ENCODE data around the gene MRPL24. TPM values are rescaled to one million over a fixed set of nuclear protein-coding genes. Genes with fewer than 3 reads are reported as not detected.
A peak's percentile ranks its signal among the peaks of the same experiment; 100 is the strongest.
"Not testable (repeated sequence)": the region's sequence is repeated elsewhere in the genome, so short reads cannot be mapped to it uniquely, and the experiment has no call there.

MRPL24 gene
- total RNA-seq, 1 experiment from 2014 or later = 70.0 TPM

- H3K27me3 ChIP-seq (replicated peaks) = no peaks in the 10 kb centered on the region
- no peaks in the 10 kb centered on the region for H3K9me3 ChIP-seq (replicated peaks)
- DNase-seq (ENCODE audit: low read depth in 1 of 2, low spot score in 2 of 2) = peak; percentile 33 to 50
- H3K36me3 ChIP-seq = peaks cover 35% of the 10 kb centered on the region
- peak overlapping the region; percentile 62 for H3K4me3 ChIP-seq
- H3K27ac ChIP-seq = peak overlapping the region; percentile 49
- peaks cover 20% of the 10 kb centered on the region for H3K4me1 ChIP-seq (replicated peaks)
Observed at GRCh38 chr1:156767879-156768604, 27.2 kb upstream of the MRPL24 start.

- Histone ChIP-seq H3K9me3 (replicated peaks) (no peaks in the 10 kb centered on the region), H3K27ac (peak within 1 kb of the TSS; percentile 49), H3K27me3 (replicated peaks) (no peaks in the 10 kb centered on the region), H3K36me3 (peaks cover 28% of the 10 kb centered on the region), H3K4me3 (peak within 1 kb of the TSS; percentile 62), H3K4me1 (replicated peaks) (peaks cover 20% of the 10 kb centered on the region)
- peak; percentile 99 for DNase-seq (ENCODE audit: low read depth in 1 of 2, low spot score in 2 of 2)
Observed at GRCh38 chr1:156767101-156767878, 26.4 kb upstream of the MRPL24 start, which contains the start of gene PRCC. Gene PRCC, plus strand, starts transcription at chr1:156767535. Its CDS starts 237 bp downstream, at chr1:156767772.

- peaks cover 20% of the 10 kb centered on the region for H3K4me1 ChIP-seq (replicated peaks)
- H3K27me3 ChIP-seq (replicated peaks) = no peaks in the 10 kb centered on the region
- peak in 1 of 2 experiments; percentile 34 for DNase-seq (ENCODE audit: low read depth in 1 of 2, low spot score in 2 of 2)
- peaks cover 24% of the 10 kb centered on the region for H3K36me3 ChIP-seq
- peak overlapping the region; percentile 62 for H3K4me3 ChIP-seq
- no peaks in the 10 kb centered on the region for H3K9me3 ChIP-seq (replicated peaks)
- peak overlapping the region; percentile 31 for H3K27ac ChIP-seq
Observed at GRCh38 chr1:156766298-156767100, 25.6 kb upstream of the MRPL24 start.

GRCh38 chr1:156765666-156766065 lies 24.8 kb upstream of the MRPL24 start:
- Histone ChIP-seq H3K4me3 (no peak overlapping the region; the same call in 1 of the 2 replicates), H3K27ac (no peak overlapping the region), H3K36me3 (peaks cover 16% of the 10 kb centered on the region), H3K4me1 (replicated peaks) (peaks cover 20% of the 10 kb centered on the region), H3K9me3 (replicated peaks) (no peaks in the 10 kb centered on the region), H3K27me3 (replicated peaks) (no peaks in the 10 kb centered on the region)
- DNase-seq (ENCODE audit: low read depth in 1 of 2, low spot score in 2 of 2) = no peak

GRCh38 chr1:156765136-156765535 lies 24.2 kb upstream of the MRPL24 start:
- Histone ChIP-seq H3K36me3 (peaks cover 11% of the 10 kb centered on the region), H3K4me1 (replicated peaks) (peaks cover 20% of the 10 kb centered on the region)
- not testable (repeated sequence) for H3K27me3 ChIP-seq (replicated peaks); H3K4me3 ChIP-seq; DNase-seq (ENCODE audit: low read depth in 1 of 2, low spot score in 2 of 2); H3K9me3 ChIP-seq (replicated peaks); H3K27ac ChIP-seq

- Histone ChIP-seq H3K36me3 (no peaks in the 10 kb centered on the region), H3K27me3 (replicated peaks) (no peaks in the 10 kb centered on the region), H3K9me3 (replicated peaks) (no peaks in the 10 kb centered on the region), H3K4me1 (replicated peaks) (peaks cover 2% of the 10 kb centered on the region), H3K27ac (no peak overlapping the region), H3K4me3 (no peak overlapping the region)
- no peak for DNase-seq (ENCODE audit: low read depth in 1 of 2, low spot score in 2 of 2)
Observed at GRCh38 chr1:156760796-156761104, 19.9 kb upstream of the MRPL24 start.

GRCh38 chr1:156760092-156760795 lies 19.4 kb upstream of the MRPL24 start:
- H3K4me3 ChIP-seq = no peak overlapping the region
- no peak overlapping the region for H3K27ac ChIP-seq
- H3K36me3 ChIP-seq = no peaks in the 10 kb centered on the region
- H3K27me3 ChIP-seq (replicated peaks) = no peaks in the 10 kb centered on the region
- no peak for DNase-seq (ENCODE audit: low read depth in 1 of 2, low spot score in 2 of 2)
- H3K9me3 ChIP-seq (replicated peaks) = no peaks in the 10 kb centered on the region
- H3K4me1 ChIP-seq (replicated peaks) = no peaks in the 10 kb centered on the region

GRCh38 chr1:156757572-156758253 lies 16.8 kb upstream of the MRPL24 start:
- not testable (repeated sequence) for H3K4me1 ChIP-seq (replicated peaks); H3K27me3 ChIP-seq (replicated peaks); H3K27ac ChIP-seq; H3K4me3 ChIP-seq; H3K9me3 ChIP-seq (replicated peaks); H3K36me3 ChIP-seq; DNase-seq (ENCODE audit: low read depth in 1 of 2, low spot score in 2 of 2)

- Histone ChIP-seq H3K36me3 (peaks cover 4% of the 10 kb centered on the region), H3K4me1 (replicated peaks) (peaks cover 3% of the 10 kb centered on the region; the same call in 1 of the 2 replicates), H3K27ac (no peak overlapping the region), H3K27me3 (replicated peaks) (no peaks in the 10 kb centered on the region), H3K9me3 (replicated peaks) (no peaks in the 10 kb centered on the region), H3K4me3 (no peak overlapping the region)
- no peak for DNase-seq (ENCODE audit: low read depth in 1 of 2, low spot score in 2 of 2)
Observed at GRCh38 chr1:156756355-156756754, 15.5 kb upstream of the MRPL24 start.

GRCh38 chr1:156755527-156755950 lies 14.7 kb upstream of the MRPL24 start:
- Histone ChIP-seq H3K36me3 (peaks cover 10% of the 10 kb centered on the region), H3K9me3 (replicated peaks) (no peaks in the 10 kb centered on the region), H3K4me1 (replicated peaks) (peaks cover 3% of the 10 kb centered on the region; the same call in 1 of the 2 replicates), H3K27me3 (replicated peaks) (no peaks in the 10 kb centered on the region), H3K4me3 (no peak overlapping the region), H3K27ac (no peak overlapping the region)
- no peak for DNase-seq (ENCODE audit: low read depth in 1 of 2, low spot score in 2 of 2)

GRCh38 chr1:156754219-156754618 lies 13.3 kb upstream of the MRPL24 start:
- Histone ChIP-seq H3K27me3 (replicated peaks) (no peaks in the 10 kb centered on the region), H3K4me3 (no peak overlapping the region), H3K9me3 (replicated peaks) (no peaks in the 10 kb centered on the region), H3K4me1 (replicated peaks) (peaks cover 15% of the 10 kb centered on the region), H3K36me3 (peaks cover 23% of the 10 kb centered on the region), H3K27ac (no peak overlapping the region)
- DNase-seq (ENCODE audit: low read depth in 1 of 2, low spot score in 2 of 2) = no peak

GRCh38 chr1:156752843-156753482 lies 12.1 kb upstream of the MRPL24 start:
- DNase-seq (ENCODE audit: low read depth in 1 of 2, low spot score in 2 of 2) = no peak
- H3K27ac ChIP-seq = peak overlapping the region; percentile 80; the same call in 1 of the 2 replicates
- peaks cover 27% of the 10 kb centered on the region for H3K4me1 ChIP-seq (replicated peaks)
- H3K27me3 ChIP-seq (replicated peaks) = no peaks in the 10 kb centered on the region
- peak overlapping the region; percentile 82 for H3K4me3 ChIP-seq
- peaks cover 35% of the 10 kb centered on the region for H3K36me3 ChIP-seq
- no peaks in the 10 kb centered on the region for H3K9me3 ChIP-seq (replicated peaks)

Data from SJSA1 (cell line).